BE2C (cell line): ENCODE data around the gene ACE.

Experiments
- DNase-seq: peaks from one replicate; pipeline ENCODE4 v3.0.0-alpha.2; 2020
- H3K27me3 ChIP-seq: fragments of 250-450 bp; sonication (Bioruptor Pico); 2 replicates; pipeline ENCODE4 v1.5.1; 2020; ENCODE audit warnings: mild to moderate bottlenecking
- H3K36me3 ChIP-seq: fragments of 250-450 bp; sonication (Bioruptor Pico); 2 replicates; pipeline ENCODE4 v1.5.1; 2020; ENCODE audit warnings: mild to moderate bottlenecking
- H3K4me1 ChIP-seq: fragments of 250-450 bp; sonication (Bioruptor Pico); 2 replicates; pipeline ENCODE4 v1.5.1; 2020
- H3K4me3 ChIP-seq: 2 replicates; pipeline ENCODE4 v1.5.1; 2011; ENCODE audit warnings: low read depth, low read length
- H3K9me3 ChIP-seq: fragments of 250-450 bp; sonication (Bioruptor Pico); 2 replicates; pipeline ENCODE4 v1.5.1; 2020
- CTCF ChIP-seq: IDR thresholded peaks from 2 replicates; pipeline ENCODE4 v1.5.1; 2012; ENCODE audit warnings: mild to moderate bottlenecking, low read depth, low read length

The ACE gene

GRCh38 chr17:63512388-63512787 is 35.5 kb downstream of the ACE start:
- H3K4me3 ChIP-seq = no peak overlapping the region

GRCh38 chr17:63512896-63513644 is 36.2 kb downstream of the ACE start:
- Histone ChIP-seq H3K9me3 (no peaks in the 10 kb centered on the region), H3K4me3 (no peak overlapping the region), H3K4me1 (no peaks in the 10 kb centered on the region; the same call in 1 of the 2 replicates), H3K27me3 (no peaks in the 10 kb centered on the region), H3K36me3 (no peaks in the 10 kb centered on the region)
- DNase-seq = no peak
- TF ChIP-seq CTCF = no peak

More at GRCh38 chr17:63512388-63512787, 35.5 kb downstream of the ACE start:
- no peak for DNase-seq
- H3K9me3 ChIP-seq = no peaks in the 10 kb centered on the region
- H3K36me3 ChIP-seq = no peaks in the 10 kb centered on the region
- no peaks in the 10 kb centered on the region for H3K27me3 ChIP-seq
- H3K4me1 ChIP-seq = no peaks in the 10 kb centered on the region; the same call in 1 of the 2 replicates
- TF ChIP-seq CTCF = no peak

- Histone ChIP-seq H3K36me3 (no peaks in the 10 kb centered on the region), H3K9me3 (no peaks in the 10 kb centered on the region), H3K4me1 (no peaks in the 10 kb centered on the region; the same call in 1 of the 2 replicates), H3K4me3 (no peak overlapping the region), H3K27me3 (no peaks in the 10 kb centered on the region)
- no peak for TF ChIP-seq CTCF
- no peak for DNase-seq
Measured at GRCh38 chr17:63514477-63514876, 37.6 kb downstream of the ACE start.

- Histone ChIP-seq H3K4me3 (no peak overlapping the region), H3K9me3 (no peaks in the 10 kb centered on the region), H3K27me3 (no peaks in the 10 kb centered on the region), H3K4me1 (no peaks in the 10 kb centered on the region; the same call in 1 of the 2 replicates), H3K36me3 (no peaks in the 10 kb centered on the region)
- TF ChIP-seq CTCF = no peak
- DNase-seq = no peak
Measured at GRCh38 chr17:63514974-63515373, 38.1 kb downstream of the ACE start.

- no peaks in the 10 kb centered on the region; the same call in 1 of the 2 replicates for H3K4me1 ChIP-seq
- DNase-seq = no peak
- no peak for TF ChIP-seq CTCF
Measured at GRCh38 chr17:63515426-63515825, 38.6 kb downstream of the ACE start.

GRCh38 chr17:63516910-63517824 is 40.3 kb downstream of the ACE start:
- H3K9me3 ChIP-seq = no peaks in the 10 kb centered on the region
- TF ChIP-seq CTCF = no peak
- no peaks in the 10 kb centered on the region for H3K27me3 ChIP-seq
- DNase-seq = no peak
- no peak overlapping the region for H3K4me3 ChIP-seq
- H3K4me1 ChIP-seq = no peaks in the 10 kb centered on the region; the same call in 1 of the 2 replicates
- H3K36me3 ChIP-seq = no peaks in the 10 kb centered on the region

More at GRCh38 chr17:63515426-63515825, 38.6 kb downstream of the ACE start:
- no peaks in the 10 kb centered on the region for H3K36me3 ChIP-seq
- no peaks in the 10 kb centered on the region for H3K9me3 ChIP-seq
- no peak overlapping the region for H3K4me3 ChIP-seq
- no peaks in the 10 kb centered on the region for H3K27me3 ChIP-seq
